Fibroblast of lung (primary cell): ENCODE measurements around the gene CFAP97D1.

ENCODE experiments used
- EZH2 ChIP-seq: IDR thresholded peaks from 2 replicates; pipeline ENCODE4 v1.5.1; 2012; ENCODE audit warnings: low read length, control low read depth, mild to moderate bottlenecking; ENCODE audit errors: missing control alignments
- TF ChIP-seq, protein P1 (sequence below), 2 donors: IDR thresholded peaks in 1 of 2; conservative IDR thresholded peaks in 1 of 2; 1 replicate in 1 of 2; 2 replicates in 1 of 2; pipeline ENCODE4 v1.5.1; 2011 to 2012; ENCODE audit warnings: low read length in 2 of 2, control low read depth in 1 of 2, inconsistent platforms in 1 of 2, low read depth in 1 of 2, mild to moderate bottlenecking in 1 of 2

DNA sequence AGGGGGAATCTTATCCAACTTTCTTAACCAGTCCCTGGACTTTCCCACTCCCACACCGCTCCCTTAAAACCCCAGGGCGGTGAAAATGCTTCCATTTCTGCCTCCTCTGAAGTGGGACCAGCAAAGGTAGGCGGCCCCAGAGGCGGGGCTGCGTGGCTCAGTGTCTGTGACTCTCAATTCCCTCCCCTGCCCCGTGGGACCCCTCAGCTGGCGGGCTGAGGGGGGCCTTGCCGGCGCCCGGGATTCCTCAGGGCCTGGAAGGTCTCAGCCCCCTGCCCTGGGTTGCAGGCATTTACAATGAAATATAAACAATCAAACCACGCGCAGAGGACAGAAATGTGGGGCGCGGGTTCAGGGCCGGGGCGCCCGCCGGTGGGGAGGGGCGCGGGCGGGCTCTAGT, 25.3 kb upstream of the CFAP97D1 start:
- TF ChIP-seq, protein P1, sequence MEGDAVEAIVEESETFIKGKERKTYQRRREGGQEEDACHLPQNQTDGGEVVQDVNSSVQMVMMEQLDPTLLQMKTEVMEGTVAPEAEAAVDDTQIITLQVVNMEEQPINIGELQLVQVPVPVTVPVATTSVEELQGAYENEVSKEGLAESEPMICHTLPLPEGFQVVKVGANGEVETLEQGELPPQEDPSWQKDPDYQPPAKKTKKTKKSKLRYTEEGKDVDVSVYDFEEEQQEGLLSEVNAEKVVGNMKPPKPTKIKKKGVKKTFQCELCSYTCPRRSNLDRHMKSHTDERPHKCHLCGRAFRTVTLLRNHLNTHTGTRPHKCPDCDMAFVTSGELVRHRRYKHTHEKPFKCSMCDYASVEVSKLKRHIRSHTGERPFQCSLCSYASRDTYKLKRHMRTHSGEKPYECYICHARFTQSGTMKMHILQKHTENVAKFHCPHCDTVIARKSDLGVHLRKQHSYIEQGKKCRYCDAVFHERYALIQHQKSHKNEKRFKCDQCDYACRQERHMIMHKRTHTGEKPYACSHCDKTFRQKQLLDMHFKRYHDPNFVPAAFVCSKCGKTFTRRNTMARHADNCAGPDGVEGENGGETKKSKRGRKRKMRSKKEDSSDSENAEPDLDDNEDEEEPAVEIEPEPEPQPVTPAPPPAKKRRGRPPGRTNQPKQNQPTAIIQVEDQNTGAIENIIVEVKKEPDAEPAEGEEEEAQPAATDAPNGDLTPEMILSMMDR (conservative IDR thresholded peaks at IDR 0.05 in 1 of 2, IDR thresholded peaks at IDR 0.05 in 1 of 2; ENCODE audit: low read depth in 1 of 2, low read length in 2 of 2) = no peak
- no peak for TF ChIP-seq EZH2
